HG03045 (cell line): Measurements from ENCODE around the gene EMILIN1.
"Not testable (repeated sequence)": the region's sequence is repeated elsewhere in the genome, so short reads cannot be mapped to it uniquely, and the experiment has no call there.

ENCODE experiments used
- ATAC-seq: cut with Tn5 transposase; IDR thresholded peaks from one replicate; pipeline ENCODE4 v1.9.1; 2021; ENCODE audit warnings: mild to moderate bottlenecking, moderate library complexity; ENCODE audit not compliant: unreplicated experiment

Gene EMILIN1

DNA sequence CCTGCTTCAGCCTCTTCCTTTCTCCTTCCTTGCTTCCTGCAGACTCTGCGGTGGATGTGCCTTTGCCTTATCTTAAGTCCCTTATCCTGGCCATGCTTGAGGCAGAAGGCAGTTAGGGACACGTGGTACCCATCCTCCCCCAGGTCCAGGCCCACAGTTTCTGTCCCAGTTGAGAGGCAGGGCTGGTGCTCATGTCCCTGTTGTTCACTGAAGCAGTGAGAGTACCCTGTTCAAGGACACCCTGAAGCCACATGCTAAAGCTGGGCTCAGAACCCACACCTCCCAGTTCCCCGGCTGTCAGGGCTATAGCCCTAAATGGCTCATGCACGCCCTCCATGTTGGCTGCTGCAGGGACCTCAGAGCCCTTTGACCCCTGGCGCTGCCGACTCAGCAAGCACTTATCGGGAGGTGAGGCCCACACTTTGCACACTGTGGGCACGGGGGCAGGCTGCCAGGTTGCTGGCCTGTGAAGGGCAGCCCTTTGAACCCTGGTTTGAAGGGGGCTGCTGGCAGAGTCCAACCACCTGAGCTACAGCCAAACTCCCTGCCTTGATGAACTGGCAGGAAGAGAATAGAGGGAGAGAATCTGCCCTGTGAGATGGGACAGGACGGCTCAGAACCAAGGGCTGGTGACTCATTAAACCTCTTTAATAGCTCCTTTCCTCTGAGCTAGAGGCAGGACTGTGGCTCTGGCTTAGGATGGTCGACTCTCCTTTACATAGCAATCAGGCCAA lies 14.4 kb downstream of the EMILIN1 start:
- no peak for ATAC-seq

DNA sequence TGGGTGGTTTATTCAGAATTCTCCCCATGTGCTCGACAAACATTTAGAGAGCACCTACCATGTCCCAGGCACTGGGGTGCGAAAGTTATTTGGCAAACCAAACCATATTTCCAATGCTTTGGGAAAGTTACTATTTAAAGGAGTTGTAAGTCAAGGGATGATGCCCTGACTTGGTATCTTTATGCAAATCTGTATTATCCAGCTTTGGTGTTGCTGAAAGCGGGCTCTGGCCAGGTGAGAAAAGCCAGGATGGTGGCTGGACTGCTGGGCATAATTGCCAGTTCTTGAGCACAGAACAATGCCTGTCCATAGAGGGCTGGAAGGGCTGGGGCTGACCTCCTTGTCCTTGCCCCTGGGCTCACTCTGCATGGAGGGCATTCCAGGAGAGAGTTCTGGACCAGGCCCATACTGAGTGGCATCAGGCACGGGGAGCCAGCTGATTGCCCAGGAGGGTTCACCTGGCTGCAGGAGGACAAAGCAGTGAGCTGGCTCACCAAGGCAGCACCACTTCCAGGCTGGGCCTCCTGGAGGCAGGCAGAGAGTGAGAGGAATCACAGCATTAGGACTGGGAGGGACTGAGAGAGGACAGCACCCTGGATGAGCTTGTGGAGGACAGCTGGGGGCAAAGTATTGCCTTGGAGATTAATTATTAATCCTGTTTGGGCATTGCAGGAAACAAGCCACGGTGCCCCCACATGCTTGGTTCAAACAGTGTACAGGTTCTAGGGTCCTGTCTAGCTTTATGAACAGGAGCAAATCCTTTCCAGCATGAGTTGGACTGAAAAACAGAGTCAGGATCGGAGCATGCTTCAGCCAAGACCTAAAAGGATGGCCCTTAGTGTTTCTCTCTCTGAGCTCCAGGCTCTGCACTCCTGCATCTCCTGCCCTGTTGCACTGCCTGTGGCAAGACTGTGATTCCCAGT lies 15.3 kb downstream of the EMILIN1 start:
- no peak for ATAC-seq

DNA sequence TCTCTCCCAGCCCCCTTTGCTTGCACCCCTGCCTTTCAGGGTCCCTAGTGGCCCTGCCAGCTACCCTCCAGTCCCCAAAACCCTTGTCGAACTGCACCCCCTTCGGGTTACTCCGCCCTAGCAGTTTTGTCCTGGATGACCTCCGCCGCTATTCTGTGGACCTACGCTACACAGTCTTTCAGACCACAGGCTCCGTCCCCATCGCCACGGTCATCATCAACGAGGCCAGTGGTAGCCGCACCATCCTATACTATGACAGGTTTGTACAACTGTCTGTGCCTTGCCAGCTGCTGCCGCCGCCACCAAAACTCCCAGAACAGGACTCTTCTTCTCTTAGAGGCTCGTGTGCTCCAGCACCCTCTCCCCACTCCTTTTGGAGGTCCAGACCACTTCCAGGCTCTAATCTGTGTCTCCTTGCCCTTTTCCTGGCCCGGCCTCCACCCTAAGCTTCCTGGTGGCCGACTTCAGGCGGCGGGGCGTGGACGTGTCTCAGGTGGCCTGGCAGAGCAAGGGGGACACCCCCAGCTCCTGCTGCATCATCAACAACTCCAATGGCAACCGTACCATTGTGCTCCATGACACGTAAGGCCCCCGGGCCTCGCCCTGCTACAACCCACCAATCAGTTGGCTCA lies 16.1 kb downstream of the EMILIN1 start:
- no peak for ATAC-seq

DNA sequence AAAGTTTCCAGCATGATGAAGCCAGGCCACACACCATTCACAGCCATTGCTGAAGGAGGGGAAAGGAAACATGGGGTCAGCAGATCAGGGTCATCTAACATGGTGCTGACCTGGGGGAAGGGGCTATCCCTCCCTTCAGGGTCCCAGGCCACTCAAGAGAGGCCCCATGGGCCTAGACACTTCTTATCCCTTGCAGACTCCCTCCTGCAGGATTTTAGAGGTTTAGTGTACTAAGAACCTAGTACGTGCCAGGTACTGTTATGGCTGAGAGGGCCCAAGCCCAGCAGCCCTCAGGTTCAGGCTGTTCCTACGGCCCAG lies 17.0 kb downstream of the EMILIN1 start:
- ATAC-seq = no peak

DNA sequence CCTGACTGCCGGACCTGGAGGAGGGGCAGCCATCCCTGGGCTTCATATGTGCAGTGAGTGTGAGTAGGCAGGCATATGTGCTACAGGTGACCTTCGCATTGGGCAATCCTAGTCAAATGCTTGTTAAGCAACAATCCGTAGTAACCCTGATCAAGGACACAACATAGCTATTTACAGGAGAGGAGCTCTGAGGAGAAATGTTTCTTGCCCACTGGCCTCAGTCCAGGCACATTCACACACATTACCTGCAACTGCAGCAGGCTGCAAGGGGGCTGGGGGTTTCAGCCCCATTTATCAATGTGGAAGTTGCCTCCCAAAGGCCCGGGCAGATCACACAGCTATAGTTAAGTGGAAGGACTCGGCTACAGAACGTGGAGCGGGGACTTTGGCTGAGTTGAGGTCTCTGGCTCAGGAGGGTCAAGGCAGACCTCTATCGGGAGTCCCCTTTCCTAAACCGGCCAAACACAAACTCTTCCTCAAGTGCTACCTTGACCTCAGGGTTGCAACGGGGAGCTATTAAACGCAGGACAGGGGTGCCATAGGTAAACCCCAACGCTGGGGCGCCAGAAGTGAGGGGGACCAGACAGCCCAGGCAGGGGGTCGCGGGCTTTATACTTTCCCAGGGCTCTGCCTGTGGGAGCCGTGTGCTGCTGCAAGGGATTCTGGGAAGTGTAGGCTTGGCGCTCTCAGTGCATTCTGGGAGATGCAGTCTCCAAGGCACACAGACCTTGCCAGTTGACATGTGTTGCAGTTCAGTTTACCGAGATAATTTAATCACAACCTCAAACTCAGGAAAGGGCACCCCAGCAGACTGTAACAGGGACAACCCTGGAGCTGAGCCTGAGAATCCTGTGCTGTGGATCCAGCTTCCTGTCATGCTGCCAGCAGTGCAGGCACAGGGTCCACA lies 17.6 kb downstream of the EMILIN1 start:
- ATAC-seq = no peak

DNA sequence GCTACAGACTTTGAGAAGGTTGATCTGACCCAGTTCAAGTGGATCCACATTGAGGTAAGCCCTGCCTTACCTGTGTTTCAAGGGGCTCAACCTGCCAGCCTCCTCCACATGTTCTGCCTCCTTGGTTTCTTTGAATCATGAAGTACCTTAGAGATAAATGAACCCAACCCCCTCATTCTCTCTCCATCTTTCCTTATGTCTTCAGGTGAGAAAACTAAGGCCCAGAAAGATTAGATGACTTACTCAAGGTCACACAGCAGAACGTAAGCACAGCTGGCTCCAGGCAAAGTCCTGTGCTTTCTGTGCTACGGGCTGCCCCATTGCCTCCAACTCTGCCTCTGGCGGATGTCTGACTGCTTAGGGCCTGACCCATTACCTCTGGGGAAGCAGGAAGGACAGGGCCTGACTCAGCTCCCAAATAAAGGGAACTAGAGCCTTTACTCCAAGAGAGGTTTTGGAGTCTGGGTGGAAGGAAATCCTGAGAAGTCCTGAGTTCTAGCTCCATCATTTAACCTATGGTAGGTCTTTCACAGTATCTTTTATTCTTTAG lies 18.4 kb downstream of the EMILIN1 start:
- no peak for ATAC-seq

DNA sequence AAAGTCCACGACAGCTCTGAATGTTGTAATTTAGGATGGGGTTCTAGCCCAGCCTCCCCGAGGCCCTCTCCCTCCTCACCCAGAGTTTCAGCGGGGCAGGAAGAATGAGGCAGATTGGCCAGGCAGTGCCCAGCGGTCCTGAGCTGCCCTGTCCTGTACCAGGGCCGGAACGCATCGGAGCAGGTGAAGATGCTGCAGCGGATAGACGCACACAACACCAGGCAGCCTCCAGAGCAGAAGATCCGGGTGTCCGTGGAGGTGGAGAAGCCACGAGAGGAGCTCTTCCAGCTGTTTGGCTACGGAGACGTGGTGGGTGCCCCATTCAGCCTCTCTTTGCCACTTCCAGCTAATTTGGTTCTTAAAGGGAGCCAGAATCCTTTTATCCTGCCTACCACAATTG lies 18.9 kb downstream of the EMILIN1 start:
- ATAC-seq = no peak

DNA sequence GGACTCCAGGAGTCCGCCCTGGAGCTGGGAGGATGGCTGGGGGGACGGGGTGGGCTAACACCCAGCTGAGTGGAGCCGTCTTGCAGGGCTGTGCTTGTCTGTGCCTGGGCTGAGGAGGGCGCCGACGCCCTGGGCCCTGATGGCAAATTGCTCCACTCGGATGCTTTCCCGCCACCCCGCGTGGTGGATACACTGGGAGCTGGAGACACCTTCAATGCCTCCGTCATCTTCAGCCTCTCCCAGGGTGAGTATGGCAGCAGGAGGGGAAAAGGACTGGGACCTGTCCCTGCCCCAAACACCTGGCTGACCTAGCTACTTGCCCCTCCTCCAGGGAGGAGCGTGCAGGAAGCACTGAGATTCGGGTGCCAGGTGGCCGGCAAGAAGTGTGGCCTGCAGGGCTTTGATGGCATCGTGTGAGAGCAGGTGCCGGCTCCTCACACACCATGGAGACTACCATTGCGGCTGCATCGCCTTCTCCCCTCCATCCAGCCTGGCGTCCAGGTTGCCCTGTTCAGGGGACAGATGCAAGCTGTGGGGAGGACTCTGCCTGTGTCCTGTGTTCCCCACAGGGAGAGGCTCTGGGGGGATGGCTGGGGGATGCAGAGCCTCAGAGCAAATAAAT lies 21.0 kb downstream of the EMILIN1 start:
- no peak for ATAC-seq

DNA sequence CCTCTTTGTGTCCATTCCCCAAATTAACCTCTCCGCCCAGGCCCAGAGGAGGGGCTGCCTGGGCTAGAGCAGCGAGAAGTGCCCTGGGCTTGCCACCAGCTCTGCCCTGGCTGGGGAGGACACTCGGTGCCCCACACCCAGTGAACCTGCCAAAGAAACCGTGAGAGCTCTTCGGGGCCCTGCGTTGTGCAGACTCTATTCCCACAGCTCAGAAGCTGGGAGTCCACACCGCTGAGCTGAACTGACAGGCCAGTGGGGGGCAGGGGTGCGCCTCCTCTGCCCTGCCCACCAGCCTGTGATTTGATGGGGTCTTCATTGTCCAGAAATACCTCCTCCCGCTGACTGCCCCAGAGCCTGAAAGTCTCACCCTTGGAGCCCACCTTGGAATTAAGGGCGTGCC lies 21.6 kb downstream of the EMILIN1 start:
- ATAC-seq = no peak

DNA sequence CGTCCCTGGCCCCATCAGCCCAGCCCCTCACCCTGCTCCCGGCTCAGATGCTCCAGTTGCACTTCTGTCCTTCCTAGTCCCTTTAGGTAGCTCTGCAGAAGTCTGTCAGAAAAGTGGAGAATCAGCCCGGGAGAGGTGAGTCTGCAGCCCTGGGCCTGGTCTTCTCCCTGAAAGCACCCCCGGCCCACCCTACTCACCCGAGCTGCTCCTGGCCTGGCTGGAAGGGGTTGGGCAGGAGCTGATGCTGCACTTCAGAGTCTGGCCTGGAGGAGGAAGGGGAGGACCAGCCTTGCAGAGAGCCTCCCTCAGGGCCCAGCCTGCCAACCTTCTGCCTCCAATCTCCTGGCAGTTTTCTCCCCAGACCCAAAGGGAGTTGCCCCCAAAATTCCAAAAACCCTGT lies 23.9 kb downstream of the EMILIN1 start:
- no peak for ATAC-seq

DNA sequence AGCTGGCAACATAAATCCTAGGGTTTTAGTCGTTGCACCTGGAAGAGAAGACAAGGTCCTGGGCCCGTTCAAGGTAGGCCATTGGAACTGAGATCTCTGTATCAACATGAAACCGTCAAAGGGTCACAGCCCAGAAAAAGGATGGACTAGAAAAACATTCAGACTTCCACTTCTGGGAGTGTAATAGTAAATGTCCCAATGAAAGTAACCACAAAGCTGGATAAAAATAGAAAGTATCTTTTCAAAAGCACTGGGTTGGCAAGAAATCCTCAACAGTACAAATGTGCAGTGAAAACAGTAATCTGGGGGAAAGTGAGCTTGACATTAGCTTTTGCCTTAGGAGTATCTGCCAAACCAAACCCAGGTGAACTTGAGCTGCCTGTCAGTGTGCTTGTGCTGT lies 27.6 kb downstream of the EMILIN1 start:
- ATAC-seq = no peak

DNA sequence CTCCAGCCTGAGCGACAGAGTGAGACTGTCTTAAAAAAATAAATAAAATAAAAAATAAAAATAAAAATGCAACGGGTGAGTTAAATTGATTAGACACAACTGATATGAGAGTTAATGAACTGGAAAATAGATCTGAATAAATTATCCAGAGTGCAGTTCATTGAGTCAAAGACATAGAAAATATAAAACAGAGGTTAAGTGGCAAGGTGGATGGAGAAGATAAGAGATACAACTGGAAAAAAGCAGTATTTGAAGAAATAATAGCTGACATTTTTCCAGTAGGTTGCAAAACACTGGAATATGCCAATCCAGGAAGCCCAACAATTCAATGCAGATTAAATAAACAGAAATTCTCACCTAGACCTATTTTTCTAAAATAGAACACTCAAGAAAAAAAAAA lies 29.8 kb downstream of the EMILIN1 start:
- ATAC-seq = no peak

DNA sequence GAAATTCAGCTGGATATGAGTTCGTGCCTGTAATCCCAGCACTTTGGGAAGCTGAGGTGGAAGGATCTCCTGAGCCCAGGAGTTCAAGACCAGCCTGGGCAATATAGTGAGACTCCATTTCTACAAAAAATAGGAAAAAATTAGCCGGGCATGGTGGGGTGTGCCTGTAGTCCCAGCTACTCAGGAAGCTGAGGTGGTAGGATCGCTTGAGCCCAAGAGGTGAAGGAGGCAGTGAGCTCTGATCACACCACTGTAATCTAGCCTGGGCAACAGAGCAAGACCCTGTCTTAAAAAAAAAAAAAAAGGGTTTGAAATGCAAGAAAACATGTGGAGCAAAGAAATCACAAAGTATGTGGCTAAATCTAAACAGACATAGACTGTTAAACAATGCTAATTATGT lies 30.7 kb downstream of the EMILIN1 start:
- ATAC-seq = no peak

DNA sequence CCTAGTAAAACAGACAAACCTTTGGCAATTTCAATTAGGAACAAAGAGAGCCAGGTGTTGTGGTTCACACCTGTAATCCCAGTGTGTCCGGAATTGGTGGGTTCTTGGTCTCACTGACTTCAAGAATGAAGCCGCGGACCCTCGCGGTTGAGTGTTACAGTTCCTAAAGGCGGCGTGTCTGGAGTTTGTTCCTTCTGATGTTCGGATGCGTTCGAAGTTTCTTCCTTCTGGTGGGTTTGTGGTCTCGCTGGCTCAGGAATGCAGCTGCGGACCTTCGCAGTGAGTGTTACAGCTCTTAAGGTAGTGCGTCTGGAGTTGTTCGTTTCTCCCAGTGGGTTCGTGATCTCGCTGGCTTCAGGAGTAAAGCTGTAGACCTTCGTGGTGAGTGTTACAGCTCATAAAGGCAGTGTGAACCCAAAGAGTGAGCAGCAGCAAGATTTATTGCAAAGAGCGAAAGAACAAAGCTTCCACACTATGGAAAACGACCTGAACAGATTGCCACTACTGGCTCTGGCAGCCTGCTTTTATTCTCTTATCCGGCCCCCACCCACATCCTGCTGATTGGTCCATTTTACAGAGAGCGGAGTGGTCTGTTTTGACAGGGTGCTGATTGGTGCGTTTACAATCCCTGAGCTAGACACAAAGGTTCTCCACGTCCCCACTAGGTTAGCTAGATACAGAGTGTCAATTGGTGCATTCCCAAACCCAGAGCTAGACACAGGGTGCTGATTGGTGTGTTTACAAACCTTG lies 32.4 kb downstream of the EMILIN1 start:
- not testable (repeated sequence) for ATAC-seq

DNA sequence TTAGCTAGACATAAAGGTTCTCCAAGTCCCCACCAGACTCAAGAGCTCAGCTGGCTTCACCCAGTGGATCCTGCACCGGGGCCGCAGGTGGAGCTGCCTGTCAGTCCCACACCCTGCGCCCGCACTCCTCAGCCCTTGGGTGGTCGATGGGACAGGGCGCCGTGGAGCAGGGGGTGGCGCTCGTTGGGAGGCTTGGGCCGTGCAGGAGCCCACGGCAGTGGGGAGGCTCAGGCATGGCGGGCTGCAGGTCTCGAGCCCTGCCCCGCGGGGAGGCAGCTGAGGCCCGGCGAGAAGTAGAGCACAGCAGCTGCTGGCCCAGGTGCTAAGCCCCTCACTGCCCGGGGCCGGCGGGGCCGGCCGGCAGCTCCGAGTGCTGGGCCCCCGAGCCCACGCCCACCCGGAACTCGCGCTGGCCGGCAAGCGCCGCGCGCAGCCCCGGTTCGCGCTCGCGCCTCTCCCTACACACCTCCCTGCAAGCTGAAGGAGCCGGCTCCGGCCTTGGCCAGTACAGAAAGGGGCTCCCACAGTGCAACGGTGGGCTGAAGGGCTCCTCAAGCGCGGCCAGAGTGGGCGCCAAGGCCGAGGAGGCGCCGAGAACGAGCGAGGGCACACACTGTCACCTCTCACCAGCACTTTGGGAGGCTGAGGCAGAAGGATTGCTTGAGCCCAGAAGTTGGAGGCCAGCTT lies 33.1 kb downstream of the EMILIN1 start:
- ATAC-seq = not testable (repeated sequence)

DNA sequence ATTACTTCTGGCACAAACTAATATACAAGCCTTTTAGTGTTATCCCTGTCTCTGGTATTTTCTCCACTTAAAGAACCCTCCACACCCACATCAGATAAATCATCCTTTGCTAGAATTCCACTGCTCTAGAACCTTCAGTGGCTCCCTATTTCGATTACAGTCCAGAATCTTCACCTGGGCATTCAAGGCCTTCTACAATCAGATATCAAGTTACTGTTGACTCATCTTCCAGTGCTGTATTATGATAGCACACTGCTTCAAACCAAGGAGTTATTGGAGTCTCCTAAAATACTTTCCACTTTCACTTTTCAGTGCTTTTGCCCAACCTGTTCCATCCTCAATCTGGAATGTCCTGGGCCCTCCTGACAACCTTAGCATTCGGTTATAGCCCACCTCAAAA lies 37.1 kb downstream of the EMILIN1 start:
- ATAC-seq = no peak

DNA sequence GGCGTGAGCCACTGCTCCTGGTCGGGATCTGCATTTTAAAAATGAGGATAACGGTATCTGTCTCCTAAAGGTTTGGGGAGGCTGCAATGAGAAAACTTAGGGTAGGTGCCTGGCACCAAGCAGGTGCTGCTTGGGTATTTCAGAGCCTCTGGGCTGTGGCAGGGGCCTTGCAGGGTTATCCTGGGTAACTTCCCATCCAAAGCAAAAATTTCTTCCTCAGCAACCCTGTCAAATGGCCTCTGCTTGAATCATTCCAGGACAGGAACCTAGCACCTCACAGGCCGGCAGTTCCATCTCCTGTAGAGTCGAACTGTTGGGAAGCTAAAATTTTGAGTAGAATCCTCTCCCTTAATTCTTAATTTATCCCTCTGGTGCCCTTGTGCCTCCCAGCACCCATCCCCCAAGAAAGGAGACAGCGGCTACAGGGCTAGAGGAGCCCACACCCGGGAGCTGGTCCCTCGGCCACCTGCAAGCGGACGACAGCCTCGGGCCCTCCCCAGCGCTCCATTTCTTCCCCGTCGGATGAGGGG lies 39.6 kb downstream of the EMILIN1 start:
- no peak for ATAC-seq

DNA sequence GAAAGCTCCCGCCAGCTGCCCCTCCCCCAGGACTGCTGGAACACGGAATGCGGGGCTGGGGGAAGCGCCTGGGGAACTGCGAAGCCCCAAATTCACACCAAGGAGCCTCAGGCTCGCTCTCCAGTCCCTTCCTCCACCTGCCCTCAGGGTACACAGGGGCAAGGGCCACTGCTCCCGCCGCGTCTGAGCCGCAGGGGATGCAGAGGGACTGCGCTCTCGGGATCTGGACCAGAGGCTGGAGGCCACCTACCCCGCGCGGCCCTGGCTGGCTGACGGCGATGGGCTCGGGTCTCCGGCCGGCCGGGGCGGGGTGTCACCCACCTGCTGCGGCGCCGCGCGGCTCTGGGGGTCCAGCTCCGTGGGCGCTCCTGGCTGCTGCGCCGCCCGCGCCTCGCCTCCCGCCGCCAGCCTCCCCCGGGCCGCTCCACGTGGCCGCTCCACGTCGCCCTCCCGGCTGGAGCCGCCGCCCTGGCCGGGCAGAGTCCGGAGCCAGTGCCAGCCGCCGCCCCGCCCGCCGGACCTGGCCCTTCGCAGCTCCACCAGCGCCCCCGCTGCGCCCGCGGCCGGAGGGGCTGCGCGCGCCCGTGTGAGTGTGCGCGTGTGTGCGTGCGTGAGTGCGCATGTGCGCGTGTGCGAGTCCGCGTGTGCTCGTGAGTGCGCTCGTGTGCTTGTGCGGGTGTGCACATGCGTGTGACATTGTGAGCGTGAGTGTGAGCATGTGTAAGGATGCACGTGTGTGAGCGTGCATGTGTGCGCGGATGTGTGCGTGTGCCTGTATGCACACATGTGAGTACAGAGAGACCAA lies 40.3 kb downstream of the EMILIN1 start, which contains the start of gene CGREF1:
CGREF1 (minus strand) TSS at position 604 of the 805 bp plus-strand sequence. CDS start 14,762 bp downstream, outside the sequence.
- no peak for ATAC-seq
